ENCODE data around the gene AKR1C2. TPM values are rescaled to one million over a fixed set of nuclear protein-coding genes. Genes with fewer than 3 reads are reported as not detected.
A peak's percentile ranks its signal among the peaks of the same experiment; 100 is the strongest.
"Not testable (repeated sequence)": the region's sequence is repeated elsewhere in the genome, so short reads cannot be mapped to it uniquely, and the experiment has no call there.

The AKR1C2 gene
- total and polyA plus RNA-seq, 4 donors: 44.7 to 121 (median 53.8) TPM

DNA sequence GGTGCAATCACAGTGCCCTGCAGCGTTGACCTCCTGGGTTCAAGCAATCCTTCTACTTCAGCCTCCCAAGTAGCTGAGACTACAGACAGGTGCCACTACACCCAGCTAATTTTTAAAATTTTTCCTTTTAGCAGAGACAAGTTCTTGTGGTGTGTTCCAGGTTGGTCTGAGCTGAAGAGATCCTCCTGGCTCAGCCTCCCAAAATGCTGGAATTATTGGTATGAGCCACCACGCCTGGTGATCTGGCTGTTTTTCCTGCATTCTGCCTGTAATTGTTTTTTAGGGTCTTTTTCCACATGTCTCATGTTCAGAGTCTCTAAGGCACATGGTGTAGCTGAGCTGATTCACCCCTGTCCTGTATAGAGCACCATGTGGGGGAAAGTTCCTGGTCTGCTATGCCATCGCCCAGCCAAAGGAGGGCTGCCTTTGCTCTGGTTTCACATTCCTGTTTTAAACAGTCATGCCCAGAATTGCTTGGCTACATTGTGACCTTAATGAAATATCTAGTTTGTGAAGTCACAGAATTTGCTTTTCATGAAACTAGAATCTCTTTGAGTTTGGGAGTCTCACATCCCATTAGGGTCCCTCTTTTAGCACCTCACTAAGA, 15.1 kb upstream of the AKR1C2 start:
- ATAC-seq (ENCODE audit: low FRiP score) (peak; percentile 90), DNase-seq (peak in 1 of 2 donors; percentile 65)
- WGBS, 2 donors: 33 to 35% methylated on average over 3 of the region's 3 CpGs
- H3K9me3 ChIP-seq (ENCODE audit: control insufficient read depth, low read length); H3K36me3 ChIP-seq (ENCODE audit: control insufficient read depth in 1 of 2, insufficient read depth in 2 of 2, low read length in 1 of 2); H3K4me1 ChIP-seq (ENCODE audit: control insufficient read depth in 1 of 2, insufficient read depth in 2 of 2, low read length in 2 of 2); H3K4me3 ChIP-seq (ENCODE audit: low read length in 2 of 2); H3K27me3 ChIP-seq (ENCODE audit: control insufficient read depth in 1 of 2, insufficient read depth in 2 of 2, low read length in 1 of 2): not testable (repeated sequence)
- peak overlapping the region in 1 of 2 donors; percentile 91 for H3K27ac ChIP-seq (ENCODE audit: low read depth in 1 of 2, low read length in 2 of 2)
- intact Hi-C loops (cut with DNase I): loop anchor here in 1 of 2 donors (5.0 kb wide), 2 partner anchors 59 to 79 kb away; no protein-coding TSS in a partner anchor

DNA sequence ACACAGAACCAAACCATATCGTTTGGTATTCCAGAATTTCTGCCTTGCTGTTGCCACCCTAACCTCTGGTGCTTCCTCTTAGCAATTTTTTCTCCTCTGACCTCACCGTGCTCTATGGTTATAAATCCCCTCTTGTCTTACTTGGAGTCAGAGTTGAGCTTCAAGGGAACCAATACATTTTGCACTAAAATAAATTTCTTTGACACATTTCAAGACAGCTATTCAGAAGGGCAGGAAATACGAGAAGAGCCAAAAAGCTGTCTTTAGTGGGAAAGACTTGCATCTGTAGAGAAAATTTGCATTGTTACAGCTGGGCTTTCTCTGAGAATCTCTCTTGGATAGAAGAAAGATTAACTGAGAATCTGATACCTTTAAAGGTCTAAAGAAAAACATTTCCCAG, 14.5 kb upstream of the AKR1C2 start:
- intact Hi-C loops (cut with DNase I): loop anchor here in 1 of 2 donors (5.0 kb wide), 2 partner anchors 59 to 79 kb away; no protein-coding TSS in a partner anchor
- peaks cover 0 to 9% of the 10 kb centered on the region in 2 donors for H3K4me1 ChIP-seq (ENCODE audit: control insufficient read depth in 1 of 2, insufficient read depth in 2 of 2, low read length in 2 of 2)

DNA sequence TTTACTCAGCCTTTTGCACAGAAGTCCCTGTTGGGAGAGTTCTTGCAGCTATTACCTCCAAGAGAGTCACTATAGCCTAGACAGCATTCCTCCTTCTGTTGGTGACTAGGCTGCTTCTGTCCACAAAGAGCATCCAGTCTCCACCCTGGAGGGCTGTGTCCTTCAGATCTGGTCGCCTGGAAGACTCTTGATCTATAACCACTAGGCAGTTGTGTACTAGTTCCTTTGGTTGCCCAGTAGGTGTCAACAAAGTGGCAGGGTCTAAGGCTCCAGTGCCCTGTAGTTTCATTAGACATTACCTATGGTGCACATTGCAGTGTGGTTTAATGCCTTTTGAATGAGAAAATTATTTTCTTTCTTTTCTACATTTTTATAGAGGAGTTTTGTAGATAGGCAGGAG, 11.3 kb upstream of the AKR1C2 start:
- H3K27me3 ChIP-seq (ENCODE audit: control insufficient read depth in 1 of 2, insufficient read depth in 2 of 2, low read length in 1 of 2): no peaks in the 10 kb centered on the region
- peaks cover 0 to 3% of the 10 kb centered on the region in 2 donors for H3K4me1 ChIP-seq (ENCODE audit: control insufficient read depth in 1 of 2, insufficient read depth in 2 of 2, low read length in 2 of 2)
- H3K27ac ChIP-seq (ENCODE audit: low read depth in 1 of 2, low read length in 2 of 2): no peak overlapping the region
- no peak for ATAC-seq (ENCODE audit: low FRiP score)
- intact Hi-C loops (cut with DNase I): loop anchor here (5.0 kb wide), 3 partner anchors 53 to 82 kb away; partner anchors contain the start of gene AKR1C1 (in 1 of the 2)
- WGBS, 2 donors: 81% methylated on average over 1 of the region's 1 CpG
- no peaks in the 10 kb centered on the region for H3K36me3 ChIP-seq (ENCODE audit: control insufficient read depth in 1 of 2, insufficient read depth in 2 of 2, low read length in 1 of 2)
- H3K9me3 ChIP-seq (ENCODE audit: control insufficient read depth, low read length): no peaks in the 10 kb centered on the region
- H3K4me3 ChIP-seq (ENCODE audit: low read length in 2 of 2): no peak overlapping the region
- no peak for DNase-seq

More for the DNA sequence above, 14.5 kb upstream of the AKR1C2 start:
- H3K27ac ChIP-seq (ENCODE audit: low read depth in 1 of 2, low read length in 2 of 2): peak overlapping the region; percentile 28 to 91
- DNase-seq: no peak
- H3K36me3 ChIP-seq (ENCODE audit: control insufficient read depth in 1 of 2, insufficient read depth in 2 of 2, low read length in 1 of 2): no peaks in the 10 kb centered on the region
- H3K9me3 ChIP-seq (ENCODE audit: control insufficient read depth, low read length): no peaks in the 10 kb centered on the region
- WGBS, 2 donors: 31 to 42% methylated on average over 3 of the region's 3 CpGs
- no peak for ATAC-seq (ENCODE audit: low FRiP score)
- no peak overlapping the region for H3K4me3 ChIP-seq (ENCODE audit: low read length in 2 of 2)
- H3K27me3 ChIP-seq (ENCODE audit: control insufficient read depth in 1 of 2, insufficient read depth in 2 of 2, low read length in 1 of 2): no peaks in the 10 kb centered on the region

DNA sequence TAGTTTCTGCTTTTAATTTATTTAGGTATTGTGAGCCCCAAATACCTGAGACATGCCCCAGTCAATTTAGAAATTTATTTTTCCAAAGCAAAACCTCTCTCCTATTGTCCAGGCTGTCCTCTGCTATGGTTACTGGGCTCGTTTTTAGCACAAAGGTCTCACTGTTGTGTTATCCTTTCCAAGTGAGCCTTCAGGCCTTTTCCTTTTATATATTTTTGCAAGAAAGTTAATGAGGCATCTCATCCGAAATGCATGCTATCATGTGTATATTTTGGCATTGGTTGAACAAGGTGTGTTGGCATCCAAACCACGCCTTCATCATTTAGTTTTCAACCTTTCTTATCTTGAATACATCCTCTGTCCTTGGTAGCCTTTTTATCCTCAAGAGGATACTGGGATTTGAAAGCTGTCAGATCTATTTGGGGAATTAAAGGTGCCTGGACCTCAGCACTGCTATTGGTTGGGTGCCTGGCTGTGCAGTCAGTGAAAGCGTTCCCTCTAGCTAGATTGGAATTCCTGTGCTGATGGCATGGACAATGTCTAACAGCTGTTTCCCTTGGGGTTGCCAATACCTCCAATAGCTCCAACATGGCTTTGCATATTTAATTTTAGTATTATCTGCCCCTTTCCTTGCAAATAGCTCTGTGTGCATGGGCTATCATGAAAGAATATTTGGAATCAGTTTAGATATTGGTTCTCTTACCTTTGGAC, 10.7 kb upstream of the AKR1C2 start:
- not testable (repeated sequence) for H3K9me3 ChIP-seq (ENCODE audit: control insufficient read depth, low read length); H3K4me3 ChIP-seq (ENCODE audit: low read length in 2 of 2); H3K36me3 ChIP-seq (ENCODE audit: control insufficient read depth in 1 of 2, insufficient read depth in 2 of 2, low read length in 1 of 2); H3K27me3 ChIP-seq (ENCODE audit: control insufficient read depth in 1 of 2, insufficient read depth in 2 of 2, low read length in 1 of 2); ATAC-seq (ENCODE audit: low FRiP score); H3K27ac ChIP-seq (ENCODE audit: low read depth in 1 of 2, low read length in 2 of 2); H3K4me1 ChIP-seq (ENCODE audit: control insufficient read depth in 1 of 2, insufficient read depth in 2 of 2, low read length in 2 of 2); DNase-seq
- intact Hi-C loops (cut with DNase I): loop anchor here in 1 of 2 donors (5.0 kb wide), 1 partner anchor 52 kb away; the partner anchor contains the start of gene AKR1C1
- 62 to 64% methylated on average over 4 of the region's 4 CpGs for WGBS, 2 donors

DNA sequence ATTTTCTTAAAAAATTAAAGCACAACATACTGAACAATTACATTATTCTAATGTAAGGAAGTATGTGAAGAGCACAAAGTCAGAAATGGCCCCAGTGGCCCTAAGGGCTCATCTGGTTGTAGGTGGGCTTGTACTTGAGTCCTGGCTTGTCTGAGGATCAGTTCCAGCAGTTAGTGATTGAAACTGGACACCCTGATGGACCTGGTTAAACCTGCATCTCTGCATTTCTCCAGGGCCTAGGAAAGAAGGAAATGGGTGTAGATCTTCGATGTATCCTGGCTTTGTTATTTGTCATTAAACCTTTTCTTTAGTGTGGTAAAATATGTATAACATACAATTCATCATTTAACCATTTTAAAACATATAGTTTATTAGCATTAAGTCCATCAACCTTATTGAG, 9.7 kb upstream of the AKR1C2 start:
- no peak for DNase-seq

DNA sequence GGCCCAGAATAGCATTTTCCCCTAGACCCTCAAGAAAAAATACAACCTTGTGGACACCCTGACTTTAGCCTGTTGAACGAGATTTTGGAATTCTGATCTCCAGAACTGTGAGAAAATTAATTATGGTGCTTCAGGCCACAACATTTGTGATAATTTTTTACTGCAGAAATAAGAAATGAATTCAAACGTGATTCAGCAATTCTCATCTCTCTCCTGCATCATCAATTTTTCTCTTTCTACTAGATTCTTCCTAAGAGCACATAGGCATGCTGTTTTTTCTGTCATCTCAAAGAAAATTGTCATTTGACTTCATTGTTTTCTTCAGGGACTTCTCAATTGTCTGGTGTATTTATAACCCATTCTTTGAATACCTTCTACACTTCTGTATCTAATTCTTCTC, 8.9 kb upstream of the AKR1C2 start:
- Histone ChIP-seq H3K27ac (ENCODE audit: low read depth in 1 of 2, low read length in 2 of 2) (no peak overlapping the region), H3K36me3 (ENCODE audit: control insufficient read depth in 1 of 2, insufficient read depth in 2 of 2, low read length in 1 of 2) (no peaks in the 10 kb centered on the region), H3K27me3 (ENCODE audit: control insufficient read depth in 1 of 2, insufficient read depth in 2 of 2, low read length in 1 of 2) (no peaks in the 10 kb centered on the region), H3K4me3 (ENCODE audit: low read length in 2 of 2) (no peak overlapping the region), H3K9me3 (ENCODE audit: control insufficient read depth, low read length) (no peaks in the 10 kb centered on the region), H3K4me1 (ENCODE audit: control insufficient read depth in 1 of 2, insufficient read depth in 2 of 2, low read length in 2 of 2) (no peaks in the 10 kb centered on the region)
- intact Hi-C loops (cut with DNase I): loop anchor here in 1 of 2 donors (5.0 kb wide), 1 partner anchor 50 kb away; the partner anchor contains the start of gene AKR1C1
- ATAC-seq (ENCODE audit: low FRiP score): no peak
- DNase-seq: no peak
- WGBS, 2 donors: 63 to 66% methylated on average over 2 of the region's 2 CpGs

More for the DNA sequence above, 9.7 kb upstream of the AKR1C2 start:
- ATAC-seq (ENCODE audit: low FRiP score): no peak
- Histone ChIP-seq H3K36me3 (ENCODE audit: control insufficient read depth in 1 of 2, insufficient read depth in 2 of 2, low read length in 1 of 2) (no peaks in the 10 kb centered on the region), H3K4me3 (ENCODE audit: low read length in 2 of 2) (no peak overlapping the region), H3K27me3 (ENCODE audit: control insufficient read depth in 1 of 2, insufficient read depth in 2 of 2, low read length in 1 of 2) (no peaks in the 10 kb centered on the region), H3K9me3 (ENCODE audit: control insufficient read depth, low read length) (no peaks in the 10 kb centered on the region), H3K4me1 (ENCODE audit: control insufficient read depth in 1 of 2, insufficient read depth in 2 of 2, low read length in 2 of 2) (no peaks in the 10 kb centered on the region), H3K27ac (ENCODE audit: low read depth in 1 of 2, low read length in 2 of 2) (no peak overlapping the region)
- intact Hi-C loops (cut with DNase I): loop anchor here in 1 of 2 donors (5.0 kb wide), 1 partner anchor 51 kb away; the partner anchor contains the start of gene AKR1C1
- WGBS, 2 donors: 97% methylated on average over 1 of the region's 1 CpG

DNA sequence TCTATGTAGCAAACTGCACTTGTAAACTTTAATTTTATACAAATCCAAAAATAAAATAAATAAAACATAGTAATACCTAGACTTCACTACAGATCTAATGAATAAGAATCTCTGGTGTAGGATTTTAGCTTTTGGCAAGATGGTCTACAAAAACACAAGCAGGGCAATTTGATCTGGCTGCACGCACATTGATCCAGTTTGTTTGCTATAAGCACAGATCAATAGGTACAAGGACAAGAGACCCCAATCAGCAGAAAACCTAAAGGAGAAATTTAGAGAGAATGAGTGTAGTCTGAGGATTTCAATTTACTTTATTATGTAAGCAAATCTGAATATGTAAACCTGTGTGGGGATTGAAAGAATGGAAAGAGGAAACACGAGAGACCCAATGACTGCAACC, 7.7 kb upstream of the AKR1C2 start:
- H3K9me3 ChIP-seq (ENCODE audit: control insufficient read depth, low read length); H3K4me3 ChIP-seq (ENCODE audit: low read length in 2 of 2); H3K27me3 ChIP-seq (ENCODE audit: control insufficient read depth in 1 of 2, insufficient read depth in 2 of 2, low read length in 1 of 2); H3K27ac ChIP-seq (ENCODE audit: low read depth in 1 of 2, low read length in 2 of 2); H3K36me3 ChIP-seq (ENCODE audit: control insufficient read depth in 1 of 2, insufficient read depth in 2 of 2, low read length in 1 of 2); H3K4me1 ChIP-seq (ENCODE audit: control insufficient read depth in 1 of 2, insufficient read depth in 2 of 2, low read length in 2 of 2); DNase-seq; ATAC-seq (ENCODE audit: low FRiP score): not testable (repeated sequence)
- 97 to 99% methylated on average over 2 of the region's 2 CpGs for WGBS, 2 donors
- intact Hi-C loops (cut with DNase I): loop anchor here in 1 of 2 donors (5.0 kb wide), 1 partner anchor 49 kb away; the partner anchor contains the start of gene AKR1C1

DNA sequence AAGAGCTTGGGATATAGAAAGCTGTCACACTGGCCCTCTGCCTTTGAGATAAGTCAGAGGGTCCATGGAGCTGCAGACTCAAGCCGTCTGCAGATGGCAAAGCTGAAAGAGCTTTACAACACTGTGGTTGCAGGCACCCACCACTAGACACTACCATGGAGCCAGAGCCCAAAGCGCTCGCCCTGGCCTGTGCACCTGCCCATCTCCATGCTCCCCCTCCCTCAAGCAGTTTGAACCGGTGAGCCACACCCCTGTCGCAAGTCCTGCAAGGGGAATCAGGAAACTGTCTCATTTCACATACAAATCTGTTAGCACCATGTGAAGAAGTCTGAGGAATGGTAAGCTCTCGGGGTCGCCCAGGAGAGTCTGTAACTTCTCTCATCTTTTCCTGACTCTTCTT, 6.4 kb upstream of the AKR1C2 start:
- WGBS, 2 donors: 77 to 85% methylated on average over 4 to 6 of the region's 7 CpGs
- not testable (repeated sequence) for H3K4me3 ChIP-seq (ENCODE audit: low read length in 2 of 2); H3K4me1 ChIP-seq (ENCODE audit: control insufficient read depth in 1 of 2, insufficient read depth in 2 of 2, low read length in 2 of 2); H3K27ac ChIP-seq (ENCODE audit: low read depth in 1 of 2, low read length in 2 of 2); ATAC-seq (ENCODE audit: low FRiP score); DNase-seq; H3K9me3 ChIP-seq (ENCODE audit: control insufficient read depth, low read length); H3K27me3 ChIP-seq (ENCODE audit: control insufficient read depth in 1 of 2, insufficient read depth in 2 of 2, low read length in 1 of 2); H3K36me3 ChIP-seq (ENCODE audit: control insufficient read depth in 1 of 2, insufficient read depth in 2 of 2, low read length in 1 of 2)
- intact Hi-C loops (cut with DNase I): loop anchor here in 1 of 2 donors (5.0 kb wide), 1 partner anchor 48 kb away; the partner anchor contains the start of gene AKR1C1
